GM18511 (cell line): ENCODE measurements around the gene VTI1A.
"Not testable (repeated sequence)": the region's sequence is repeated elsewhere in the genome, so short reads cannot be mapped to it uniquely, and the experiment has no call there.

Source experiments
- ATAC-seq: cut with Tn5 transposase; IDR thresholded peaks from one replicate; pipeline ENCODE4 v1.9.1; 2021; ENCODE audit warnings: mild to moderate bottlenecking, moderate library complexity; ENCODE audit not compliant: unreplicated experiment

The VTI1A gene

GRCh38 chr10:112583236-112583939, 136.4 kb downstream of the VTI1A start:
- ATAC-seq = no peak

GRCh38 chr10:112584276-112584675, 137.3 kb downstream of the VTI1A start:
- no peak for ATAC-seq

- no peak for ATAC-seq
Measured at GRCh38 chr10:112585126-112585525, 138.1 kb downstream of the VTI1A start.

GRCh38 chr10:112585960-112586359, 138.9 kb downstream of the VTI1A start:
- no peak for ATAC-seq

- no peak for ATAC-seq
Measured at GRCh38 chr10:112587729-112588128, 140.7 kb downstream of the VTI1A start.

GRCh38 chr10:112588225-112588990, 141.4 kb downstream of the VTI1A start:
- no peak for ATAC-seq

- no peak for ATAC-seq
Measured at GRCh38 chr10:112589081-112589480, 142.1 kb downstream of the VTI1A start.

- ATAC-seq = not testable (repeated sequence)
Measured at GRCh38 chr10:112590786-112591185, 143.8 kb downstream of the VTI1A start.

GRCh38 chr10:112593023-112593422, 146.0 kb downstream of the VTI1A start:
- ATAC-seq = no peak

- no peak for ATAC-seq
Measured at GRCh38 chr10:112601214-112602090, 154.4 kb downstream of the VTI1A start.

GRCh38 chr10:112603062-112603461, 156.0 kb downstream of the VTI1A start:
- no peak for ATAC-seq

- ATAC-seq = no peak
Measured at GRCh38 chr10:112605063-112605462, 158.0 kb downstream of the VTI1A start.

- ATAC-seq = no peak
Measured at GRCh38 chr10:112607506-112607905, 160.5 kb downstream of the VTI1A start.

GRCh38 chr10:112613620-112614019, 166.6 kb downstream of the VTI1A start:
- no peak for ATAC-seq

GRCh38 chr10:112614072-112614471, 167.1 kb downstream of the VTI1A start:
- no peak for ATAC-seq

- ATAC-seq = no peak
Measured at GRCh38 chr10:112614586-112614985, 167.6 kb downstream of the VTI1A start.

GRCh38 chr10:112615269-112615668, 168.3 kb downstream of the VTI1A start:
- ATAC-seq = no peak

- no peak for ATAC-seq
Measured at GRCh38 chr10:112616647-112617046, 169.6 kb downstream of the VTI1A start.

GRCh38 chr10:112618814-112619213, 171.8 kb downstream of the VTI1A start:
- no peak for ATAC-seq

- no peak for ATAC-seq
Measured at GRCh38 chr10:112619556-112619955, 172.5 kb downstream of the VTI1A start.

- no peak for ATAC-seq
Measured at GRCh38 chr10:112622786-112623185, 175.8 kb downstream of the VTI1A start.
